IMR-90 (cell line): Measurements from ENCODE around the gene SCRN2.

Experiments used
- BHLHE40 ChIP-seq: fragments of 150-350 bp; IDR thresholded peaks from 2 replicates; pipeline ENCODE4 v1.6.1; 2016; ENCODE audit warnings: mild to moderate bottlenecking, low read depth, low read length
- CHD1 ChIP-seq: IDR thresholded peaks from 2 replicates; pipeline ENCODE4 v1.6.1; 2012; ENCODE audit warnings: low read depth, low read length, improper control_type of control experiment
- POLR2A ChIP-seq: IDR thresholded peaks from 2 replicates; pipeline ENCODE4 v1.6.1; 2012; ENCODE audit warnings: mild to moderate bottlenecking, low read depth, low read length
- RAD21 ChIP-seq: IDR thresholded peaks from 2 replicates; pipeline ENCODE4 v1.6.1; 2012; ENCODE audit warnings: low read length, improper control_type of control experiment
- RFX5 ChIP-seq: IDR thresholded peaks from 2 replicates; pipeline ENCODE4 v1.8.0; 2012; ENCODE audit warnings: low read depth, mild to moderate bottlenecking, low read length, moderate library complexity
- TF ChIP-seq, protein P1 (sequence below): conservative IDR thresholded peaks from 2 replicates; pipeline ENCODE4 v1.5.1; 2012; ENCODE audit warnings: mild to moderate bottlenecking, low read depth, low read length, improper control_type of control experiment

- TF ChIP-seq, protein P1, sequence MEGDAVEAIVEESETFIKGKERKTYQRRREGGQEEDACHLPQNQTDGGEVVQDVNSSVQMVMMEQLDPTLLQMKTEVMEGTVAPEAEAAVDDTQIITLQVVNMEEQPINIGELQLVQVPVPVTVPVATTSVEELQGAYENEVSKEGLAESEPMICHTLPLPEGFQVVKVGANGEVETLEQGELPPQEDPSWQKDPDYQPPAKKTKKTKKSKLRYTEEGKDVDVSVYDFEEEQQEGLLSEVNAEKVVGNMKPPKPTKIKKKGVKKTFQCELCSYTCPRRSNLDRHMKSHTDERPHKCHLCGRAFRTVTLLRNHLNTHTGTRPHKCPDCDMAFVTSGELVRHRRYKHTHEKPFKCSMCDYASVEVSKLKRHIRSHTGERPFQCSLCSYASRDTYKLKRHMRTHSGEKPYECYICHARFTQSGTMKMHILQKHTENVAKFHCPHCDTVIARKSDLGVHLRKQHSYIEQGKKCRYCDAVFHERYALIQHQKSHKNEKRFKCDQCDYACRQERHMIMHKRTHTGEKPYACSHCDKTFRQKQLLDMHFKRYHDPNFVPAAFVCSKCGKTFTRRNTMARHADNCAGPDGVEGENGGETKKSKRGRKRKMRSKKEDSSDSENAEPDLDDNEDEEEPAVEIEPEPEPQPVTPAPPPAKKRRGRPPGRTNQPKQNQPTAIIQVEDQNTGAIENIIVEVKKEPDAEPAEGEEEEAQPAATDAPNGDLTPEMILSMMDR, result no peak
- TF ChIP-seq CHD1 (no peak), POLR2A (no peak), RAD21 (no peak), RFX5 (no peak), BHLHE40 (no peak)
Observed at GRCh38 chr17:47882695-47883588, 41.9 kb upstream of the SCRN2 start.
